ENCODE data around the gene DGKB. TPM values are rescaled to one million over a fixed set of nuclear protein-coding genes. Genes with fewer than 3 reads are reported as not detected.

DGKB gene
- total RNA-seq, 2 experiments from 2014 or later, result not detected

DNA sequence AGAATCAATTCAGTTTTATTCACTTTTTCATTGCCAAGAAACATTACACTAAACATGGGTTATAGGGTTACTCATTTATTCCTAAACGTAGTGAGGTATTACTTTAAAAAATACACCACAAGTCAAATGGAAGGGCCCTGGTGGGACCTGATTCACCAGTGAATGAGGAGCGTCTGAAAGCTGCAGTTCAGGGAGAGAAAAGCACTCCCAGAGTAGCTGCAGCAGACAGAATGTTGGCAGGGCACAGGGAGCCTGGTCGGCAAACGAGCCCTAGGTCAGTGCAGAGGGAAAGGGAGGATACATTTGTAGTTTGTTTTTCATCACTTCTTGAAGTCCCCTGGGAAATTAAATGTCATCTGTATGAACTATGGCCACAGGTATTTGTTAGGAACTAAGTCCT is 551.4 kb downstream of the DGKB start:
- H3K27me3 Mint-ChIP-seq, result no peaks in the 10 kb centered on the region
- no peak overlapping the region for H3K27ac Mint-ChIP-seq
- ChIA-PET POLR2A (no interaction called here), CTCF (no interaction called here)
- DNase-seq, result no peak
- no peaks in the 10 kb centered on the region for H3K9me3 Mint-ChIP-seq
- no peaks in the 10 kb centered on the region for H3K36me3 Mint-ChIP-seq (ENCODE audit: low read depth)
- H3K4me3 Mint-ChIP-seq, result no peak overlapping the region
- H3K4me1 Mint-ChIP-seq, result no peaks in the 10 kb centered on the region

DNA sequence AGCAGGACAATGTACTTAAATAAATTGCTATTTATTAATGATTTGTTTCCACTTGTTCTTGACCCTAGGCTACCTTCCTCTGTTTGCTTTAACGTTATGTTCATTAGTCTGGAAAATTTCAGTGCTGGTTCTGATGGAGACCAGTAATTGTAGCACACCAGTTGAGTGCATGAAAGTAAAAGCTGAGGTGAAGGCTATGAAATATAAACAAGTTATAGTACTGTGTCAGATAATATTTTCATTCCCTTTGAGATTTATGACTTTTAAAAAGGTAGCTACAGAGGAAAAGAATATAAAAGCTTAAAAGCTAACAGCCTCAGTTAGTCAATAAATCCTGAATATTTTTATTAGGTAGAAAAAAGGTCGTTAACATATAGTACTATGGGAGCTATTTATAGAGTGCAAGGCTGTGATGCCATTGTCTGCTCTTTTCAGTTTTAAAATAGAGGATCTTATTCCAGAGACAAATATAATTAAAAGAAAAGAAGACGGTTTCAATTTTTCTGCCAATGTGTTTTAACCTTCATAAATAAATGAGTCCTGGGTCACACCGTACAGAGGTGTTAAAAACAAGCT is 561.3 kb downstream of the DGKB start:
- no peak overlapping the region for H3K27ac Mint-ChIP-seq
- DNase-seq, result no peak
- ChIA-PET POLR2A (no interaction called here), CTCF (no interaction called here)
- no peaks in the 10 kb centered on the region for H3K4me1 Mint-ChIP-seq
- no peaks in the 10 kb centered on the region for H3K27me3 Mint-ChIP-seq
- H3K36me3 Mint-ChIP-seq (ENCODE audit: low read depth), result no peaks in the 10 kb centered on the region
- no peaks in the 10 kb centered on the region for H3K9me3 Mint-ChIP-seq
- H3K4me3 Mint-ChIP-seq, result no peak overlapping the region

DNA sequence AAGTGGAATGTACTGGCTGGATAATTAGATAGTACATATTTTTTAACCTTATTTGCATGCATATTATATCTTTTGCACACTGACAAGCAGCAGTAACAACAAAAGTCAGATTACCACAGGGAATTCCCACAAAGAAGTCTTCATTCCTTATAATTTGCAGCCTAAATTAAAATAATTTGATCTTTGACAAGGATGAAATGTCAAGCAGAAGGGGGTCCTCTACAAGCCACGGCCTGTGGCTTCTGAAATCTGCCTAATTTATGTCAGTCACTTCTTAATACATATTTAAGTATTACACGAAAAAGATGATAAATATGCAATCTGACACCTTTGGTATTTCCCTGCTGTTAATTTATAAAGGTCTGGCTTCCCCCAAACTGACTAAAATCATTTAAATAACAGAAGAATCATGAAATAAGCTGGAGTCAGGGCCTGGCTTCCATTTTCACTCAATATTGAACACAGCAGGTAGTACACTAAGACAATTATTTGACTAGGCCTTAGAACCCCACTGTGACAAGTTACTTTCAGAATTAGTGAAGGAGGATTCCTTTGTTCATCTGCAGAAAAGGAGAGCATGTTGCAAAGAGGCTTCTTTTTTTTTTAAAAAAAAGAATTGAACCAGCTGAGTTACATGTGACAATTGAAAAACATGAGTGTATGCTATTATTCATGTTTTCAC is 562.0 kb downstream of the DGKB start:
- DNase-seq, result no peak
- Mint-ChIP-seq H3K36me3 (ENCODE audit: low read depth) (no peaks in the 10 kb centered on the region), H3K4me1 (no peaks in the 10 kb centered on the region), H3K27ac (no peak overlapping the region), H3K27me3 (no peaks in the 10 kb centered on the region), H3K4me3 (no peak overlapping the region), H3K9me3 (no peaks in the 10 kb centered on the region)
- ChIA-PET POLR2A (no interaction called here), CTCF (no interaction called here)

DNA sequence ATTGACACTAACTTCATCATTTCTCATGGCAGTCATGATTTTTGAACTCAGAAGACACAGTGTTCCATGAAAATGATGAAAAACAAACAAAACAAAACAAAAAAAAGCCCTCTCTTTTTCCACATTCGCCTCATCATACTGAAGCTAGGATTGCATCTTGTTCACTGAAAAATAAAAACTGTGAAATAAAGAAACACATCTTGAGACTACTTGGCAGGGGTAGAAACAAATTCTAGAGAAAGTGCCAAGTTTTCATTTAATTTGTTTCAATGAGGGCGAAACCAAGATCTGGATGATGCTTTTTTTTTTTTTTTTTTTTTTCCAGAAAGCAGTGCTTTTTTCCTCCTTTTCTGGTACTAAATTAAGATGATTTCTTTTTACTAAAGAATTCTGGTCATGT is 562.7 kb downstream of the DGKB start:
- POLR2A ChIA-PET, result no interaction called here
- H3K27me3 Mint-ChIP-seq, result no peaks in the 10 kb centered on the region
- H3K4me1 Mint-ChIP-seq, result no peaks in the 10 kb centered on the region
- H3K36me3 Mint-ChIP-seq (ENCODE audit: low read depth), result no peaks in the 10 kb centered on the region
- CTCF ChIA-PET, result no interaction called here
- H3K9me3 Mint-ChIP-seq, result no peaks in the 10 kb centered on the region
- H3K27ac Mint-ChIP-seq, result no peak overlapping the region
- DNase-seq, result no peak
- H3K4me3 Mint-ChIP-seq, result no peak overlapping the region

DNA sequence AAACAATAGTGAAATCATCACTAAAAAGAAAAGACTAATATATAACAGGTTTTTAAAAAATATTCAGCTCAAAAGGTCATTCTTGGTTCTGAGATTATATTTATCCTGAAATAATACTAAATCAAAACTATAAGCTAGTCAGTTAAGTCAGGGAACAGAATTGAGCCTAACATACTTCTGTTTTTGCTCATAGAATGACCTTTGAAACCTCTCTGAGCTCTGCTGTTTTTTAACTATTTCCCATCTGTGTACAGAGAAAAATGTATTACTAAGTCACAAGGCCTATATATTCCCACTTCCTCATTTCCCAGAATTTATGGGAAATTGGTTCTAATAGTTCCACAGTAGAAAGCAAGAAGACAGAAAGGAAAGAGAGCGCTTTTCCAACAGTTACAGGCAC is 566.3 kb downstream of the DGKB start:
- no peaks in the 10 kb centered on the region for H3K27me3 Mint-ChIP-seq
- H3K9me3 Mint-ChIP-seq, result no peaks in the 10 kb centered on the region
- ChIA-PET POLR2A (no interaction called here), CTCF (no interaction called here)
- DNase-seq, result no peak
- H3K4me1 Mint-ChIP-seq, result no peaks in the 10 kb centered on the region
- no peaks in the 10 kb centered on the region for H3K36me3 Mint-ChIP-seq (ENCODE audit: low read depth)
- no peak overlapping the region for H3K4me3 Mint-ChIP-seq
- H3K27ac Mint-ChIP-seq, result no peak overlapping the region

DNA sequence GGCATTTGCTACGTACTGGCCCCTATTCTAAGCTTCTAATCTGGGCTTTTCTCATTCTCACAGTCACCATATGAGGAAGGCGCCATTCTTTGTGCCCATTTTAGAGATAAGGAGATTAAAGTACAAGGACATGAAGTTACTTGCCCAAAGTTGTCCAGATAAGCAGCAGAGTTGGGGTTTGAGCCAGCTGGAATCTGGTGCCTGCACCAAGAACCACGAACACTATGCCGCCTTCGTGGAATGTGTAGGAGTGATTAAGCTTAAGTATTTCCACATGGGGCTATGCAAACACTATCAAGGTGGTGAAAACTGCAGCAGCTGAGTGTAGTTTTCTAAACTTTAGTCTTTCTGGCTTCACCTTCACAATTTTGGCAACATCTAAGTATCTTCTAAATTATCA is 570.4 kb downstream of the DGKB start:
- Mint-ChIP-seq H3K27ac (no peak overlapping the region), H3K4me3 (no peak overlapping the region), H3K9me3 (no peaks in the 10 kb centered on the region), H3K36me3 (ENCODE audit: low read depth) (no peaks in the 10 kb centered on the region), H3K4me1 (no peaks in the 10 kb centered on the region), H3K27me3 (no peaks in the 10 kb centered on the region)
- CTCF ChIA-PET, result no interaction called here
- DNase-seq, result no peak
- POLR2A ChIA-PET, result no interaction called here

DNA sequence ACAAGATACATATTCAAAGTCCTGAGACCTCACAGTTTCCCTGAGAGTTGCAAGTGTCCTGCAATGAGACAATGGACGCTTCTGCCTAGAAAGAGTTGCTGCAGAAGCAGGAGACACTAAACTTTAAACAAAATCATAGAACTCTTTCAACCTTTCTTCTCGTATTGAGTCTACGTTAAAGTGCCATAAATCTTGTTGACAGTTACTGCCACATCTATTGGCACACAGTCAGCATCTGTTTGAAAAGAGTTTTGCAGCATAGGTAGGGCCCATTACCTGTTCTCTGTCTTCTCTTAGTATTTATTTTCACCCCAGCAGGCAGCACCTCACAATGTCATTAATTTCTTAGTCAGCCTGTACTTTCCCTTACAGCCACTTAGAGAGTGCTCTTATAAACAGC is 577.8 kb downstream of the DGKB start:
- Mint-ChIP-seq H3K36me3 (ENCODE audit: low read depth) (no peaks in the 10 kb centered on the region), H3K27me3 (no peaks in the 10 kb centered on the region), H3K4me1 (no peaks in the 10 kb centered on the region), H3K27ac (no peak overlapping the region), H3K9me3 (peaks cover 8% of the 10 kb centered on the region), H3K4me3 (no peak overlapping the region)
- POLR2A ChIA-PET, result no interaction called here
- no peak for DNase-seq
- CTCF ChIA-PET, result no interaction called here

DNA sequence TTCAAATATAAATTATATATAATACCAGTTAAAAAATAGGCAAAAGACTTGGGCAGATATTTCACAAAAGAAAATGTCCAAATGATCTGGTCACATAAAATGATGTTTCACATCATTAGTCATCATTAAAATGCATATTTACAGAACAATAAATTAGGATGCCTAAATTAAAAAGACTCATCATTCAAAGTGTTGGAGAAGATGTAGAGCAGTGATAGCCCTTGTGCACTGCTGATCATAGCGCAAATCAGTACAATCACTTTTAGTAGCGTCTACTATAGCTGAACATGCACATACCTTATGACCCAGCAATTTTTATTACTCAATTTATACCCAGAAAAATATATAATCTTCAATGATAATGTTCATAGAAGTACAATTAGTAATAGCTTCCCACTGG is 579.8 kb downstream of the DGKB start:
- DNase-seq, result no peak
- H3K4me3 Mint-ChIP-seq, result no peak overlapping the region
- H3K36me3 Mint-ChIP-seq (ENCODE audit: low read depth), result no peaks in the 10 kb centered on the region
- peaks cover 8% of the 10 kb centered on the region for H3K9me3 Mint-ChIP-seq
- H3K27me3 Mint-ChIP-seq, result no peaks in the 10 kb centered on the region
- H3K27ac Mint-ChIP-seq, result no peak overlapping the region
- ChIA-PET POLR2A (no interaction called here), CTCF (no interaction called here)
- H3K4me1 Mint-ChIP-seq, result no peaks in the 10 kb centered on the region

DNA sequence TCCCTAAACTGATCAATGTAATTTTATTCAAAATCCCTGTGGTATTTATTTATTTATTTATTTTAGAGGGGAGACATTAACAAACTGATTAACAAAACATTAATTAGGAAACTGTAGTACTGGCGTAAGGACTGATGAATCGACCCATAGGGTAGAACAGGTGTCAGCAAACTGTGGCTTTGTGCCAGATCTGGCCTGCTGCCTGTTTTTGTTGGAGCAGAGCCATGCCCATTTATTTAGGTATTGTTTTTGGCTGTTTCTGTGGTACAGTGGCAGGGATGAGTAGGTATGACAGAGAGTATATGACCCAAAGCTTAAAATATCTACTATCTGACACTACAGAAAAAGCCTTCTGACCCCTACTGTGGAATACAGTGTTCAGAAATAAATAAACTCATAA is 580.6 kb downstream of the DGKB start:
- ChIA-PET CTCF (no interaction called here), POLR2A (no interaction called here)
- no peaks in the 10 kb centered on the region for H3K4me1 Mint-ChIP-seq
- H3K27me3 Mint-ChIP-seq, result no peaks in the 10 kb centered on the region
- no peak for DNase-seq
- no peak overlapping the region for H3K4me3 Mint-ChIP-seq
- peaks cover 8% of the 10 kb centered on the region for H3K9me3 Mint-ChIP-seq
- no peaks in the 10 kb centered on the region for H3K36me3 Mint-ChIP-seq (ENCODE audit: low read depth)
- H3K27ac Mint-ChIP-seq, result no peak overlapping the region

DNA sequence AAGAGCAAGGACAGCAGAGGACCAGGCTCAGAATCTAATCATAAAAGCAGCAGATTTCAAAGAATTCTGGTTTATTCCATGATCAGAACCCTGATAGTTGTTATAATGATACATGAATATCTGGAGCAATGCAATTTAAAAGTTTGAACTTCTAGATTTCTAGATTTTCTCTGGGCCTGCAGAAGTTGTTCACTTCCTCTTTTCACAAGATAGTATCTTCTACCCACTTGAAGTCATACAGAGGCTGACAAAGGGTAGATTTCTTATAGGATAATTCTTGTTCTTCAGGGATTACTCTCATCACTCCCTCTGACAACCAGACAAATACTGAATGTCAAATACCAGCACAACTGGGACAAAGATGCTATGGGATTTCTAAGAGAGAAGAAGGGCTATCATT is 593.1 kb downstream of the DGKB start:
- Mint-ChIP-seq H3K4me1 (no peaks in the 10 kb centered on the region), H3K4me3 (no peak overlapping the region), H3K27me3 (no peaks in the 10 kb centered on the region), H3K36me3 (ENCODE audit: low read depth) (no peaks in the 10 kb centered on the region), H3K9me3 (no peaks in the 10 kb centered on the region), H3K27ac (no peak overlapping the region)
- CTCF ChIA-PET, result no interaction called here
- POLR2A ChIA-PET, result no interaction called here
- no peak for DNase-seq

DNA sequence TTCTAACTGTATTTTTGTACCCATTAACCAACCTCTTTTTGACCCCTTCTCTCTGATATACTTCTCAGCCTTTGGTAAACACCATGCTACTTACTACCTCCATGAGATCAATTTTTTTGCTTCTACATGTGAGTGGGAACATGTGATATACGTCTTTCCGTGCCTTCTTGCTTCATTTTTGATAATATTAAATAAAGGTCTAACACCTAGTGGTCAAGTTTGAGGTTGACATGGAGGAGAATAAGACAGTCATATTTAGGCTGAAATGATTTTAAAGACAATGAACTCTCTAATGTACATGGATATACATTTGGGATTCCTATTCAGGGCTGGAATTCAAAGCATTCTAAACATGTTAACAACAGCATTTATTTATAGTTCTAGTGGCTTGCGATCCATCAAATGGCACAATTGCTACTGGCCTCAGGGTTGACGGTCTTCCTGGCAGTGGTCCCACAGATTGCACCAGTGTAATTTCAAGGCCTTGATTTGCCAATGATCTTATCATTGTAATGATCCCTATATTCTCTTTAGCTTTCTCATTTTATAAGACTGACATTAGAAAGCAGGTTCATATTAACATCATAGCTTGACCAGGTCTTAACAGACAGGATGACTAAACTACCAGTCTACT is 597.2 kb downstream of the DGKB start:
- Mint-ChIP-seq H3K4me1 (no peaks in the 10 kb centered on the region), H3K4me3 (no peak overlapping the region), H3K27me3 (no peaks in the 10 kb centered on the region), H3K27ac (no peak overlapping the region), H3K9me3 (no peaks in the 10 kb centered on the region), H3K36me3 (ENCODE audit: low read depth) (no peaks in the 10 kb centered on the region)
- ChIA-PET CTCF (no interaction called here), POLR2A (no interaction called here)
- DNase-seq, result no peak

DNA sequence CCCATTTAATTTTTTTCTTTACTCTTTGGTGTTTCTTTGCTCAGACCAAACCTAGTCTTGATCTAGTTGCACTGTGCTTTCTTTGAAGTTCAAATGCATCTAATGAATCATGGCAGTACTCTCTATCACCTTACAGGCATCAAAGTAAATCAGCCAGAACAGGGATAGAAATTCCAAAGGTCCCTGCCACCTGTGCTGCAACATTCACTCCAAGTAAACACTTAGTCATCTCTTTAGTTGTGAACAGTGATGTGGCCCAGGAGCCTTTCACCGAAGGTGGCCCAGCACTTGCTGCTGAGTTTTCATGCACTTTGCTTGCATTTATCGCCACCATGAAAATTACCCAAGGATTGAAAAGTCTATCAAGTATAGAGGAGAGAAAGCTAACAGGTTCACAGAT is 599.0 kb downstream of the DGKB start:
- H3K27me3 Mint-ChIP-seq, result no peaks in the 10 kb centered on the region
- H3K4me1 Mint-ChIP-seq, result no peaks in the 10 kb centered on the region
- ChIA-PET POLR2A (no interaction called here), CTCF (no interaction called here)
- DNase-seq, result no peak
- no peaks in the 10 kb centered on the region for H3K36me3 Mint-ChIP-seq (ENCODE audit: low read depth)
- H3K4me3 Mint-ChIP-seq, result no peak overlapping the region
- H3K27ac Mint-ChIP-seq, result no peak overlapping the region
- no peaks in the 10 kb centered on the region for H3K9me3 Mint-ChIP-seq

DNA sequence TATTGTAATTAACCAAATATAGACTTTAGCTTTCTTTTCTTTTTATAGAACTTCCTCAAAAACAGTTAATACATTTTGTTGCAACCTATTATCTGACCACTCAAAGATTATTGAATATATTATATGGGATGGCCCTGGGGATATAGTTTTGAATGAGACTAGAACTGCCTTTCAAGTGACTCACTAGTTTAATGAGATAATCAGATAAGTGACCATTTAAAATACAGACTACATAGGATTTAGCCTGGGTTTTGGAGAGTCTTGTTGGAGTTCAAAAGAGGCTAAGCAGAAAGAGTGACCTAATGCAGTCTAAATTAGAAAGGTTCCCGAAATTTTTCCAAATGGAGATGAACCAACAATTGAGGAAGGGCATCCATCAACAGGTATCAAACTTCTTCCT is 607.9 kb downstream of the DGKB start:
- H3K4me3 Mint-ChIP-seq, result no peak overlapping the region
- no peak overlapping the region for H3K27ac Mint-ChIP-seq

DNA sequence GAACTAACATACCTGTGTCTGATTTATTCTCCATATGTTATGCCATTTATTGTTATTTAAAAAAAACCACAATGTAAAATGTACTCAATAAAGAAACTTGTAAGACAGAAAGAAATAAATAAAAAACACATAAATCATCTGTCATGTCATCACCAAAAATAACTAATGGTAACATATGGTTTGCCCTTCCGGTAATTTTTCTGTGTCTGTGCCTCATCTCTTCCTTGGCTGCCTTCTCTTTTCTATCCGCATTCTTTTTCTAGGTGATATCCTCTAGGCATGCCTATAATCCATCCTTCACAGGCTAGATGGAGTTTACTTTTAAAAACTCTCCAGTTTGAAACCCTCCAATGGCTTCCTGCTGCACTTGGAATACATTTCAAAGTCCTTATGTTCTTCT is 609.1 kb downstream of the DGKB start:
- CTCF ChIA-PET, result no interaction called here
- Mint-ChIP-seq H3K36me3 (ENCODE audit: low read depth) (no peaks in the 10 kb centered on the region), H3K4me3 (no peak overlapping the region), H3K27me3 (no peaks in the 10 kb centered on the region), H3K27ac (no peak overlapping the region), H3K4me1 (no peaks in the 10 kb centered on the region), H3K9me3 (peaks cover 5% of the 10 kb centered on the region)
- no peak for DNase-seq
- POLR2A ChIA-PET, result no interaction called here

More for the DNA sequence above, 607.9 kb downstream of the DGKB start:
- DNase-seq, result no peak
- no peaks in the 10 kb centered on the region for H3K4me1 Mint-ChIP-seq
- ChIA-PET POLR2A (no interaction called here), CTCF (no interaction called here)
- no peaks in the 10 kb centered on the region for H3K36me3 Mint-ChIP-seq (ENCODE audit: low read depth)
- peaks cover 5% of the 10 kb centered on the region for H3K9me3 Mint-ChIP-seq
- H3K27me3 Mint-ChIP-seq, result no peaks in the 10 kb centered on the region

Data from activated CD4-positive, alpha-beta memory T cell treated with anti-CD3 and anti-CD28 coated beads, Interleukin-2, amount 10 ng/mL, durations not matched to agents 7 days and 5 days (primary cell).